ENCODE measurements around the gene ERF.
A peak's percentile ranks its signal among the peaks of the same experiment; 100 is the strongest.

The ERF gene

DNA sequence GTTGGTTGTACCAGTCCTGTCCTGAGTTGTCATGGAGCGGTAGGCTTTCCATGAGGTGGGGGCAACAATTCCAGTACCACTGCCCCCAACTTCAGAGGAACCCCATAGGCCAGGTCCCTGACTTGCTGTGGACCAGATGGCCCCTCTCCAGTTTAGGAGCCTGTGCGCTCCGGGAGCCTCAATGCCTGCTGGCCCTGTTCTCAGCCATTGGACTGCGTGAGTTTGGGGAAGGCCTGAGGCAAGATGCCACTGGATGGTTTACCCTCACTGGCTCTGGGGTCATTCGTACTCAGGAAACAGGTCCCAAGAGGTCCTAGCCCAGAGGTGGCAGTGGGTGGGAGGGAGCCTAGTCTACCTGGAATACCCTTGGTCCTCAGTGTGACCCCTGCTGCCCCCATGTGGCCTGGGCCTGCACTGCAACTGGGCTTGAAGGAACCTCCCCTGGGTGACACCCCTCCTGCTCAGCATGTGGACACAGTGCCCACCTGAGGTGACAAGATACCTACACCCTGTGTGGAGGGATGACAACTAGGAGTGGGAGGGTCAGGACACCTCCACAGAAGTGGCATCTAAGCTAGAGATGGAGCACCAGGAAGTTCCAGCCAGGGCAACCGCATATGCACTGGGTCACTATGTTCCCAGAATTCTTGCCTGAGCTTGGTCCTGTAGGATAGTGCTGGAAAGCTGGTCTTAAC is 41.0 kb upstream of the ERF start:
- ChIA-PET CTCF (interaction anchor here (0.8 to 1.0 kb wide), 3 partner anchors 32 to 51 kb away, joined by 6 to 8 read pairs (median 6); no protein-coding TSS in a partner anchor), POLR2A (interaction anchor here (0.6 to 2.3 kb wide), 3 partner anchors 53 to 81 kb away, joined by 3 to 10 read pairs (median 3); partner anchors contain the start of genes GSK3A and ZNF526)
- TF ChIP-seq FOXM1 (IDR thresholded peaks at IDR 0.05; ENCODE audit: borderline replicate concordance) (no peak), HDGF (IDR thresholded peaks at IDR 0.05; ENCODE audit: borderline replicate concordance) (0 out of 2 replicates have a peak, but pooled peaks have one; percentile 66), SP1 (IDR thresholded peaks at IDR 0.05) (no peak)
- peak; percentile 77 for DNase-seq (ENCODE audit: extremely low spot score)

DNA sequence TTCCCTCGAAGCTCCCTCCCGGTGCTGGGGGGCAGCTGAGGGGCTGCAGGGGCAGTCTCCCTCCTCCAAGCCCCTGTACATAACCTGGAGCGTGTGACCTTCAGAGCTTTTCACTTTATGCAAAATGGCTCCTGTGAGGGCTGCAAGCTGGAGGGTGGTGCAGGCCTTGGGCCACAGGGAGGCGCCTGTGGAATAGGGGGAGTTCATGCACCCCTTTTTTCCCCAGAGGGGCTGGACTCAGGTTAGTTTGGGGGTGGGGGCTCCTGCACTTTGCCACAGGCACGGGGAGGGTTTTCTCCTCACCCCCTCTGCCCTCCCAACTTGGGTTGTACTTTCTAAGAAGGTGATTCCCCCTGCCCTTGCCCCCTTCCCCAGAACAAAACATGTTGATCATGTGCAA is 40.4 kb upstream of the ERF start:
- TF ChIP-seq BHLHE40 (IDR thresholded peaks at IDR 0.05; ENCODE audit: borderline replicate concordance), result no peak
- POLR2A ChIA-PET, result interaction anchor here (0.6 to 2.3 kb wide), 5 partner anchors 48 to 82 kb away, joined by 3 to 10 read pairs (median 3); partner anchors contain the start of genes GSK3A and ZNF526
- DNase-seq (ENCODE audit: extremely low spot score), result no peak
- CTCF ChIA-PET, result no interaction called here

DNA sequence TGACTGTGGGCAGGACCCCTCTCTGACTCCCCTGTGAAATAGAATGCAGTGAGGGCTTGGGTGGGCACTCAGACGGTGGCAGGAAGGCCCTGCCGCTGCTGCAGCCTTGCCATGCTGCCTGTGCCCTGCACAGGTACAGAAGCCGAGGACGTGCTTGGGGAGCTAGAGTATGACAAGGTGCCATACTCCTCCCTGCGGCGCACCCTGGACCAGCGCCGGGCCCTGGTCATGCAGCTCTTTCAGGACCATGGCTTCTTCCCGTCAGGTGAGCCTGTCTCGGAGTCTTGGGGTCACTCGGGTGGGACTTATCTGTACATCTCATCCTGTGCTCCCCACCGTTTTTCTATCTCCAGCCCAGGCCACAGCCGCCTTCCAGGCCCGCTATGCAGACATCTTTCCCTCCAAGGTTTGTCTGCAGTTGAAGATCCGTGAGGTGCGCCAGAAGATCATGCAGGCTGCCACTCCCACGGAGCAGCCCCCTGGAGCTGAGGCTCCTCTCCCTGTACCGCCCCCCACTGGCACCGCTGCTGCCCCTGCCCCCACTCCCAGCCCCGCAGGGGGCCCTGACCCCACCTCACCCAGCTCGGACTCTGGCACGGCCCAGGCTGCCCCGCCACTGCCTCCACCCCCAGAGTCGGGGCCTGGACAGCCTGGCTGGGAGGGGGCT is 39.7 kb upstream of the ERF start:
- no peak for DNase-seq (ENCODE audit: extremely low spot score)
- POLR2A ChIA-PET, result interaction anchor here (0.6 to 2.3 kb wide), 4 partner anchors 47 to 75 kb away, joined by 3 to 10 read pairs (median 3); partner anchors contain the start of genes GSK3A and ZNF526
- CTCF ChIA-PET, result interaction anchor here (0.8 kb wide), 1 partner anchor 48 kb away, joined by 4 read pairs; no protein-coding TSS in a partner anchor
- TF ChIP-seq ELF4 (IDR thresholded peaks at IDR 0.05), result no peak
- TF ChIP-seq FOXA1 (IDR thresholded peaks at IDR 0.05), result no peak
- TF ChIP-seq TARDBP (IDR thresholded peaks at IDR 0.05), result no peak
- TF ChIP-seq LEF1 (IDR thresholded peaks at IDR 0.05; ENCODE audit: borderline replicate concordance), result no peak
- TF ChIP-seq SP1 (IDR thresholded peaks at IDR 0.05), result no peak
- TF ChIP-seq SUZ12 (IDR thresholded peaks at IDR 0.05), result no peak
- no peak for TF ChIP-seq ARNT (IDR thresholded peaks at IDR 0.05)
- TF ChIP-seq BHLHE40 (IDR thresholded peaks at IDR 0.05; ENCODE audit: borderline replicate concordance), result no peak
- TF ChIP-seq HDGF (IDR thresholded peaks at IDR 0.05; ENCODE audit: borderline replicate concordance), result no peak
- TF ChIP-seq ZNF384 (IDR thresholded peaks at IDR 0.05), result no peak

DNA sequence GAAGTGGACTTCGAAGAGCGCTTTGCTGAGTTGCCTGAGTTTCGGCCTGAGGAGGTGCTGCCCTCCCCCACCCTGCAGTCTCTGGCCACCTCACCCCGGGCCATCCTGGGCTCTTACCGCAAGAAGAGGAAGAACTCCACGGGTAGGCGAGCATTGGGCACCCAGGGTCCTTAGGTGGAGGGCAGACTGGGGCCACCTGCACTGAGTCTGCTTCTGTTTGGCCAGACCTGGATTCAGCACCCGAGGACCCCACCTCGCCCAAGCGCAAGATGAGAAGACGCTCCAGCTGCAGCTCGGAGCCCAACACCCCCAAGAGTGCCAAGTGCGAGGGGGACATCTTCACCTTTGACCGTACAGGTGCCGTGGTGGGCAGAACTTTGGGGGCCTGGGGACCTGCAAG is 39.0 kb upstream of the ERF start:
- POLR2A ChIA-PET, result interaction anchor here (1.0 to 2.3 kb wide), 2 partner anchors 50 to 51 kb away, joined by 3 to 10 read pairs; partner anchors contain the start of gene GSK3A
- TF ChIP-seq ELF4 (IDR thresholded peaks at IDR 0.05), result no peak
- no peak for TF ChIP-seq SP1 (IDR thresholded peaks at IDR 0.05)
- no peak for TF ChIP-seq ZNF384 (IDR thresholded peaks at IDR 0.05)
- no peak for TF ChIP-seq FOXA1 (IDR thresholded peaks at IDR 0.05)
- TF ChIP-seq FOXM1 (IDR thresholded peaks at IDR 0.05; ENCODE audit: borderline replicate concordance), result no peak
- TF ChIP-seq L3MBTL2 (conservative IDR thresholded peaks at IDR 0.05), result no peak
- TF ChIP-seq NFRKB (IDR thresholded peaks at IDR 0.05), result no peak
- TF ChIP-seq CTBP1 (IDR thresholded peaks at IDR 0.05; ENCODE audit: borderline replicate concordance), result no peak
- no peak for TF ChIP-seq BHLHE40 (IDR thresholded peaks at IDR 0.05; ENCODE audit: borderline replicate concordance)
- no peak for TF ChIP-seq HDGF (IDR thresholded peaks at IDR 0.05; ENCODE audit: borderline replicate concordance)
- no peak for DNase-seq (ENCODE audit: extremely low spot score)
- CTCF ChIA-PET, result interaction anchor here (0.8 kb wide), 1 partner anchor 47 kb away, joined by 4 read pairs; no protein-coding TSS in a partner anchor

DNA sequence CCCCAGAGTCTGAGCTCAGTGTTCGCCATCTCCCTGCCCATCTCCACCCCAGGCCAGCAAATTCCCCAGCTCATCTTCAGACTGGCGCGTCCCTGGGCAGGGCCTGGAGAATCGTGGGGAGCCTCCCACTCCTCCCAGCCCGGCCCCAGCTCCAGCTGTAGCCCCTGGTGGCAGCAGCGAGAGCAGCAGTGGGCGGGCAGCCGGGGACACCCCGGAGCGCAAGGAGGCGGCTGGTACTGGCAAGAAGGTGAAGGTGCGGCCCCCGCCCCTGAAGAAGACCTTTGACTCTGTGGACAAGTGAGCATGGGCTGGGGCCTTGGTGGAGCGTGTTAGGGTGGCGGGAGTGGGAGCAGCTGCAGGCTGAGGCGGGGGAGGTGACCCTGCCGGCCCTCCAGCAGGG is 38.6 kb upstream of the ERF start:
- ChIA-PET CTCF (no interaction called here), POLR2A (interaction anchor here (1.0 kb wide), 1 partner anchor 50 kb away, joined by 3 read pairs; no protein-coding TSS in a partner anchor)
- DNase-seq (ENCODE audit: extremely low spot score), result no peak
- TF ChIP-seq SUZ12 (IDR thresholded peaks at IDR 0.05), result no peak
- no peak for TF ChIP-seq ARNT (IDR thresholded peaks at IDR 0.05)
- no peak for TF ChIP-seq SP1 (IDR thresholded peaks at IDR 0.05)
- TF ChIP-seq FOXA1 (IDR thresholded peaks at IDR 0.05), result no peak
- TF ChIP-seq BHLHE40 (IDR thresholded peaks at IDR 0.05; ENCODE audit: borderline replicate concordance), result no peak
- TF ChIP-seq FOXM1 (IDR thresholded peaks at IDR 0.05; ENCODE audit: borderline replicate concordance), result no peak
- TF ChIP-seq LEF1 (IDR thresholded peaks at IDR 0.05; ENCODE audit: borderline replicate concordance), result no peak

DNA sequence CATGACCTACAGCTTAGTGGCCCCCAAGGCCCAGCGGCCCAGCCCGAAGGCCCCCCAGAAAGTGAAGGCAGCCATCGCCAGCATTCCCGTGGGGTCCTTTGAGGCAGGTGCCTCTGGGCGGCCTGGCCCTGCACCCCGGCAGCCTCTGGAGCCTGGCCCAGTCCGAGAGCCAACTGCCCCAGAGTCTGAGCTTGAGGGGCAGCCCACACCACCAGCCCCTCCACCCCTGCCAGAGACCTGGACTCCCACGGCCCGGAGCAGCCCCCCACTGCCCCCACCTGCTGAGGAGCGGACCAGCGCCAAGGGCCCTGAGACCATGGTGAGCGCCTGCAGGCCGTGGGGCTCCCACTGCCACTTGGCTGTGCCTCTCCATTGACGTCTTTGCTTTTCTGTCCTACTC is 38.0 kb upstream of the ERF start:
- POLR2A ChIA-PET, result interaction anchor here (1.0 kb wide), 1 partner anchor 49 kb away, joined by 3 read pairs; no protein-coding TSS in a partner anchor
- TF ChIP-seq L3MBTL2 (conservative IDR thresholded peaks at IDR 0.05), result no peak
- no peak for TF ChIP-seq ELF4 (IDR thresholded peaks at IDR 0.05)
- TF ChIP-seq SUZ12 (IDR thresholded peaks at IDR 0.05), result no peak
- TF ChIP-seq, protein P1, sequence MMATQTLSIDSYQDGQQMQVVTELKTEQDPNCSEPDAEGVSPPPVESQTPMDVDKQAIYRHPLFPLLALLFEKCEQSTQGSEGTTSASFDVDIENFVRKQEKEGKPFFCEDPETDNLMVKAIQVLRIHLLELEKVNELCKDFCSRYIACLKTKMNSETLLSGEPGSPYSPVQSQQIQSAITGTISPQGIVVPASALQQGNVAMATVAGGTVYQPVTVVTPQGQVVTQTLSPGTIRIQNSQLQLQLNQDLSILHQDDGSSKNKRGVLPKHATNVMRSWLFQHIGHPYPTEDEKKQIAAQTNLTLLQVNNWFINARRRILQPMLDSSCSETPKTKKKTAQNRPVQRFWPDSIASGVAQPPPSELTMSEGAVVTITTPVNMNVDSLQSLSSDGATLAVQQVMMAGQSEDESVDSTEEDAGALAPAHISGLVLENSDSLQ (IDR thresholded peaks at IDR 0.05), result no peak
- TF ChIP-seq TARDBP (IDR thresholded peaks at IDR 0.05), result no peak
- TF ChIP-seq BHLHE40 (IDR thresholded peaks at IDR 0.05; ENCODE audit: borderline replicate concordance), result no peak
- TF ChIP-seq FOXK2 (IDR thresholded peaks at IDR 0.05), result no peak
- TF ChIP-seq FOXM1 (IDR thresholded peaks at IDR 0.05; ENCODE audit: borderline replicate concordance), result no peak
- no peak for TF ChIP-seq LEF1 (IDR thresholded peaks at IDR 0.05; ENCODE audit: borderline replicate concordance)
- no peak for TF ChIP-seq ARNT (IDR thresholded peaks at IDR 0.05)
- TF ChIP-seq NFRKB (IDR thresholded peaks at IDR 0.05), result no peak
- TF ChIP-seq FOXA1 (IDR thresholded peaks at IDR 0.05), result no peak
- TF ChIP-seq ZNF384 (IDR thresholded peaks at IDR 0.05), result no peak
- TF ChIP-seq HDGF (IDR thresholded peaks at IDR 0.05; ENCODE audit: borderline replicate concordance), result no peak
- no peak for TF ChIP-seq CTBP1 (IDR thresholded peaks at IDR 0.05; ENCODE audit: borderline replicate concordance)
- no peak for TF ChIP-seq SP1 (IDR thresholded peaks at IDR 0.05)
- no peak for DNase-seq (ENCODE audit: extremely low spot score)
- CTCF ChIA-PET, result no interaction called here
